Measurements from ENCODE around the gene HJV. TPM values are rescaled to one million over a fixed set of nuclear protein-coding genes. Genes with fewer than 3 reads are reported as not detected.
"Not testable (repeated sequence)": the region's sequence is repeated elsewhere in the genome, so short reads cannot be mapped to it uniquely, and the experiment has no call there.

HJV gene
- total and polyA plus RNA-seq, 3 experiments from 2014 or later, result not detected

- H3K9me3 Mint-ChIP-seq; H3K27me3 ChIP-seq (ENCODE audit: insufficient read depth, low read length, poor library complexity, severe bottlenecking); H3K36me3 ChIP-seq (ENCODE audit: insufficient read depth, low read length); H3K9me3 ChIP-seq (ENCODE audit: low read length); H3K36me3 Mint-ChIP-seq; H3K4me1 ChIP-seq (ENCODE audit: insufficient read depth, low read length); H3K27me3 Mint-ChIP-seq; H3K4me3 ChIP-seq (ENCODE audit: low read length); H3K27ac ChIP-seq (ENCODE audit: low read depth, low read length): not testable (repeated sequence)
- peak in 1 of 5 donors; percentile 35 for DNase-seq
- Mint-ChIP-seq H3K27ac (peak overlapping the region in 2 of 8 donors; percentile 36 to 59), H3K4me3 (peak overlapping the region in 1 of 7 donors; percentile 55), H3K4me1 (peaks cover 19 to 39% (median 32%) of the 10 kb centered on the region in 3 donors)
- ChIA-PET POLR2A (interaction anchor here (2.4 to 4.7 kb wide), 2 partner anchors 11 kb away, joined by 19 to 57 read pairs; no protein-coding TSS in a partner anchor), CTCF (interaction anchor here (0.6 to 8.2 kb wide), 2 partner anchors 11 to 21 kb away, joined by 3 to 56 read pairs; no protein-coding TSS in a partner anchor)
Observed at GRCh38 chr1:146048514-146049115, 27.1 kb upstream of the HJV start.

GRCh38 chr1:146046664-146047063 lies 25.1 kb upstream of the HJV start:
- Mint-ChIP-seq H3K4me1 (peaks cover 11 to 27% (median 21%) of the 10 kb centered on the region in 3 donors), H3K36me3 (no peaks in the 10 kb centered on the region), H3K27ac (peak overlapping the region in 1 of 8 donors; percentile 6), H3K27me3 (no peaks in the 10 kb centered on the region), H3K4me3 (no peak overlapping the region), H3K9me3 (no peaks in the 10 kb centered on the region)
- CTCF ChIA-PET, result interaction anchor here (1.1 to 8.2 kb wide), 3 partner anchors 9 to 201 kb away, joined by 5 to 56 read pairs (median 9); partner anchors contain the start of gene NUDT17
- no peak for DNase-seq
- Histone ChIP-seq H3K4me3 (ENCODE audit: low read length) (no peak overlapping the region), H3K36me3 (ENCODE audit: insufficient read depth, low read length) (no peaks in the 10 kb centered on the region), H3K27ac (ENCODE audit: low read depth, low read length) (no peak overlapping the region), H3K27me3 (ENCODE audit: insufficient read depth, low read length, poor library complexity, severe bottlenecking) (no peaks in the 10 kb centered on the region), H3K9me3 (ENCODE audit: low read length) (no peaks in the 10 kb centered on the region), H3K4me1 (ENCODE audit: insufficient read depth, low read length) (no peaks in the 10 kb centered on the region)
- POLR2A ChIA-PET, result interaction anchor here (2.4 kb wide), 1 partner anchor 9 kb away, joined by 19 read pairs; no protein-coding TSS in a partner anchor

GRCh38 chr1:146039844-146040194 lies 18.3 kb upstream of the HJV start:
- no peak for DNase-seq
- Mint-ChIP-seq H3K27ac (peak overlapping the region in 2 of 8 donors; percentile 44 to 98), H3K9me3 (peaks cover 0 to 17% (median 7%) of the 10 kb centered on the region in 5 donors), H3K36me3 (peaks cover 0 to 20% (median 2%) of the 10 kb centered on the region in 3 donors), H3K4me3 (peak overlapping the region in 4 of 7 donors; percentile 25 to 99 (median 60)), H3K27me3 (peaks cover 0 to 24% of the 10 kb centered on the region in 2 donors), H3K4me1 (peaks cover 34 to 47% (median 37%) of the 10 kb centered on the region in 3 donors)
- Histone ChIP-seq H3K9me3 (ENCODE audit: low read length) (no peaks in the 10 kb centered on the region), H3K27ac (ENCODE audit: low read depth, low read length) (peak overlapping the region; percentile 27), H3K36me3 (ENCODE audit: insufficient read depth, low read length) (no peaks in the 10 kb centered on the region), H3K4me3 (ENCODE audit: low read length) (no peak overlapping the region), H3K4me1 (ENCODE audit: insufficient read depth, low read length) (peaks cover 9% of the 10 kb centered on the region), H3K27me3 (ENCODE audit: insufficient read depth, low read length, poor library complexity, severe bottlenecking) (no peaks in the 10 kb centered on the region)
- ChIA-PET POLR2A (interaction anchor here (5.7 kb wide), 1 partner anchor 11 kb away, joined by 57 read pairs; no protein-coding TSS in a partner anchor), CTCF (interaction anchor here (0.9 to 5.3 kb wide), 4 partner anchors 10 to 195 kb away, joined by 3 to 56 read pairs (median 12); partner anchors contain the start of gene NUDT17)

GRCh38 chr1:146036965-146037646 lies 15.6 kb upstream of the HJV start:
- peak overlapping the region; percentile 64 for H3K27ac ChIP-seq (ENCODE audit: low read depth, low read length)
- H3K27me3 ChIP-seq (ENCODE audit: insufficient read depth, low read length, poor library complexity, severe bottlenecking), result no peaks in the 10 kb centered on the region
- H3K4me1 ChIP-seq (ENCODE audit: insufficient read depth, low read length), result peaks cover 10% of the 10 kb centered on the region
- Mint-ChIP-seq H3K9me3 (peaks cover 0 to 17% (median 7%) of the 10 kb centered on the region in 5 donors), H3K4me1 (peaks cover 37 to 52% (median 43%) of the 10 kb centered on the region in 3 donors), H3K27me3 (peaks cover 3 to 24% of the 10 kb centered on the region in 2 donors), H3K36me3 (peaks cover 0 to 20% (median 2%) of the 10 kb centered on the region in 3 donors), H3K27ac (peak overlapping the region; percentile 94 to 98 (median 96)), H3K4me3 (peak overlapping the region; percentile 93 to 99 (median 97))
- peak overlapping the region; percentile 88 for H3K4me3 ChIP-seq (ENCODE audit: low read length)
- peak; percentile 48 to 82 (median 79) for DNase-seq
- no peaks in the 10 kb centered on the region for H3K9me3 ChIP-seq (ENCODE audit: low read length)
- CTCF ChIA-PET, result interaction anchor here (0.8 to 5.3 kb wide), 14 partner anchors 12 to 192 kb away, joined by 3 to 56 read pairs (median 3); partner anchors contain the start of genes NUDT17, PEX11B and TXNIP
- POLR2A ChIA-PET, result interaction anchor here (0.6 to 5.7 kb wide), 16 partner anchors 10 to 192 kb away, joined by 3 to 57 read pairs (median 6); partner anchors contain the start of genes ANKRD34A, LIX1L, NUDT17 and PEX11B
- no peaks in the 10 kb centered on the region for H3K36me3 ChIP-seq (ENCODE audit: insufficient read depth, low read length)

GRCh38 chr1:146036241-146036964 lies 14.9 kb upstream of the HJV start:
- peak in 1 of 5 donors; percentile 29 for DNase-seq
- peak overlapping the region; percentile 48 for H3K27ac ChIP-seq (ENCODE audit: low read depth, low read length)
- H3K27ac Mint-ChIP-seq, result peak overlapping the region; percentile 94 to 98 (median 96)
- H3K9me3 ChIP-seq (ENCODE audit: low read length), result no peaks in the 10 kb centered on the region
- peaks cover 0 to 17% (median 7%) of the 10 kb centered on the region in 5 donors for H3K9me3 Mint-ChIP-seq
- ChIA-PET CTCF (interaction anchor here (0.8 to 5.3 kb wide), 10 partner anchors 13 to 191 kb away, joined by 3 to 56 read pairs (median 4); partner anchors contain the start of genes NUDT17 and TXNIP), POLR2A (interaction anchor here (0.6 to 5.7 kb wide), 11 partner anchors 9 to 191 kb away, joined by 3 to 57 read pairs (median 8); partner anchors contain the start of genes ANKRD34A, LIX1L, NUDT17 and PEX11B)
- no peaks in the 10 kb centered on the region for H3K27me3 ChIP-seq (ENCODE audit: insufficient read depth, low read length, poor library complexity, severe bottlenecking)
- peak overlapping the region; percentile 93 to 99 (median 97) for H3K4me3 Mint-ChIP-seq
- peak overlapping the region; percentile 88 for H3K4me3 ChIP-seq (ENCODE audit: low read length)
- H3K27me3 Mint-ChIP-seq, result peaks cover 3 to 26% of the 10 kb centered on the region in 2 donors
- no peaks in the 10 kb centered on the region for H3K36me3 ChIP-seq (ENCODE audit: insufficient read depth, low read length)
- H3K36me3 Mint-ChIP-seq, result peaks cover 0 to 20% (median 2%) of the 10 kb centered on the region in 3 donors
- peaks cover 10% of the 10 kb centered on the region for H3K4me1 ChIP-seq (ENCODE audit: insufficient read depth, low read length)
- H3K4me1 Mint-ChIP-seq, result peaks cover 37 to 52% (median 43%) of the 10 kb centered on the region in 3 donors

- peaks cover 0 to 17% (median 7%) of the 10 kb centered on the region in 5 donors for H3K9me3 Mint-ChIP-seq
- peaks cover 10% of the 10 kb centered on the region for H3K4me1 ChIP-seq (ENCODE audit: insufficient read depth, low read length)
- CTCF ChIA-PET, result interaction anchor here (0.8 to 5.3 kb wide), 3 partner anchors 14 to 56 kb away, joined by 3 to 56 read pairs (median 16); no protein-coding TSS in a partner anchor
- peak overlapping the region in 5 of 8 donors; percentile 87 to 98 (median 94) for H3K27ac Mint-ChIP-seq
- peak overlapping the region; percentile 79 to 98 (median 96) for H3K4me3 Mint-ChIP-seq
- no peaks in the 10 kb centered on the region for H3K27me3 ChIP-seq (ENCODE audit: insufficient read depth, low read length, poor library complexity, severe bottlenecking)
- no peaks in the 10 kb centered on the region for H3K36me3 ChIP-seq (ENCODE audit: insufficient read depth, low read length)
- no peak for DNase-seq
- no peaks in the 10 kb centered on the region for H3K9me3 ChIP-seq (ENCODE audit: low read length)
- peaks cover 0 to 20% (median 2%) of the 10 kb centered on the region in 3 donors for H3K36me3 Mint-ChIP-seq
- no peak overlapping the region for H3K27ac ChIP-seq (ENCODE audit: low read depth, low read length)
- peaks cover 37 to 50% (median 41%) of the 10 kb centered on the region in 3 donors for H3K4me1 Mint-ChIP-seq
- POLR2A ChIA-PET, result interaction anchor here (5.7 kb wide), 1 partner anchor 16 kb away, joined by 57 read pairs; no protein-coding TSS in a partner anchor
- H3K4me3 ChIP-seq (ENCODE audit: low read length), result peak overlapping the region; percentile 88
- H3K27me3 Mint-ChIP-seq, result peaks cover 7 to 29% of the 10 kb centered on the region in 2 donors
Observed at GRCh38 chr1:146035048-146035423, 13.5 kb upstream of the HJV start.
